Fibroblast of skin of back (primary cell): ENCODE measurements around the gene GSK3B.
"Not testable (repeated sequence)": the region's sequence is repeated elsewhere in the genome, so short reads cannot be mapped to it uniquely, and the experiment has no call there.

Experiments
- DNase-seq: peaks from one replicate; pipeline ENCODE4 v3.0.0-alpha.2; 2013

GSK3B gene

DNA sequence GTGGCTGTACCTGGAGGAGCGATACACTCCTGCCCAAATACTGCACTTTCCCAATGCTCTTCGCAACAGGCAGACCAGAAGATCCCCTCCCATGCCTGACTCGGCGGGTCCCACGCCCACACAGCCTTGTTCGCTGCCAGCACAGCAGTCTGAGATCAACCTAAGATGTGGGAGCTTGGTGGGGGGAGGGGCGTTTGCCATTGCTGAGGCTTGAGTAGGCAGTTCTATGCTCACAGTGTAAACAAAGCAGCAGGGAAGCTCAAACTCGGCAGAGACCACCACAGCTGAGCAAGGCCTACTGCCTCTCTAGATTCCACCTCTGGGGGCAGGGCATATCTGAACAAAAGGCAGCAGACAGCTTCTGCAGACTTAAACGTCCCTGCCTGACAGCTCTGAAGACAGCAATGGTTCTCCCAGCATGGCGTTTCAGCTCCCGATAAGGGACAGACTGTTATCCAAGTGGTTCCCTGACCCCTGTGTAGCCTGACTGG is 90.2 kb downstream of the GSK3B start:
- DNase-seq = peak; percentile 66

DNA sequence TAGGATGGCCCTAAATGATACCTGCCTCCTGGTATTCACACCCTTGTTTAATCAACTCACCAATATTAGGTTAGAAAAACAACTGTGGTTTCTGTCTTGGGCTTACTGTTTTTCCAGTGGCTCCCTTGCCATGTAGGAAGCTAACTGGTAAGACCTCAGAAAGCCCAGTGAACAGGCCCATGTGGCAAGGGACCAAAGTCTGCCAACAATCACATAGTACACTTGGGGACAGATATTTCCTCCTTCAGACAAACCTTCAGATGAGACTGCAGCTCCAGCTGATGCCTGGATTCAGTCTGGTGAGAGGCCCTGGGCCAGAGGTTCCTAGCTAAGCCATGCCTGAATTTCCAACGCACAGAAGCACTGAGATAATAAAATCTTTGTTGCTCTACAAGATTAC is 96.1 kb downstream of the GSK3B start:
- no peak for DNase-seq

GRCh38 chr3:119990888-119991287 is 103.4 kb downstream of the GSK3B start:
- peak; percentile 6 for DNase-seq

DNA sequence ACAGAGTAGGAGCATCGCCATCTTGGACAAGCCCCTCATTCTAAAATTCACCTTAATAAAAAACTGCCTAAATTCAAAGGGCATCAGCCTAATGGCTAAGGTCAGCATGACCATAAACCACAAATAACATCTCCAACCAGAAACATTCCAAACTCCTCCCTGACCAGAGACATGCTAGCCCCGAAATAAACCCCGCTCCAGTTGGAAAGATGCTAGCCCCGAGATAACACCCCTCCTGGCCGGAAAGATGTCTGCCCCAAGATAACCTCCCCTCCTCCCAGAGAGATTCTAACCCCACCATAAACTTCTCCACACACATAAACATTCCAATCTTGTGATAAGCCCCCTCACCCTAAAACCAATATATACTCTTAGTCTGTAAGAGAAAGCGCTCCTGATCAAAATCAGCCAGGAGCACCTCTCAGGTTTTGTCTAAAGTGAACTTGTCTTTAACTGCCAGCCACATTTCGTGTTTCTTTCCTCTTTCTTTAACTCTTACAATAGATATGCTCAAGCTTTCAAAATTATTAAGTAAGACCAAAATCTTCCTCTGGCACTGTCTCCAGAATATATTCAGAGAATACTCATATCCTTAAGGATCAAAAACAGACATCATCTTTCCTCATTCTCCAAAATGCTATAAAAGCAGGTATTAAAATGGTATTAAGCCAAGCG is 104.1 kb downstream of the GSK3B start:
- no peak for DNase-seq

GRCh38 chr3:119986812-119987211 is 107.4 kb downstream of the GSK3B start:
- DNase-seq = not testable (repeated sequence)

- DNase-seq = no peak
These were observed 112.9 kb downstream of the GSK3B start for GRCh38 chr3:119981386-119981785.

GRCh38 chr3:119978554-119979208 is 115.6 kb downstream of the GSK3B start:
- DNase-seq = no peak

- no peak for DNase-seq
These were observed 116.9 kb downstream of the GSK3B start for GRCh38 chr3:119977353-119977752.

- DNase-seq = no peak
These were observed 118.0 kb downstream of the GSK3B start for GRCh38 chr3:119976214-119976613.

DNA sequence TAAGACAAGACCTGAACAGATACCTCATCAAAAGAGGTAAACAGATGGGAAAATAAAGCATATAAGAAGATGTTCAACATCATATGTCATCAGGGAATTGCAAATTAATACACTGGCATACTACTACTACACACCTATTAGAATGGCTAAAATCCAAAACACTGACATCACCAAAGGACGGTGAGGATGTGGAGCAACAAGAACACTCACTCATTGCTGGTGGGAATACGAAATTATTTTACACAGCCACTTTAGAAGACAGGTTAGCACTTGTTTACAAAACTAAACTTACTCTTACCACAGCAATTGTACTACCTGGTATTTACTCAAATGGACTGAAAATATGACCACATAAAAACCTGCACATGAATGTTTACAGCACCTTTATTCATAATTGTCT is 119.6 kb downstream of the GSK3B start:
- DNase-seq = no peak

DNA sequence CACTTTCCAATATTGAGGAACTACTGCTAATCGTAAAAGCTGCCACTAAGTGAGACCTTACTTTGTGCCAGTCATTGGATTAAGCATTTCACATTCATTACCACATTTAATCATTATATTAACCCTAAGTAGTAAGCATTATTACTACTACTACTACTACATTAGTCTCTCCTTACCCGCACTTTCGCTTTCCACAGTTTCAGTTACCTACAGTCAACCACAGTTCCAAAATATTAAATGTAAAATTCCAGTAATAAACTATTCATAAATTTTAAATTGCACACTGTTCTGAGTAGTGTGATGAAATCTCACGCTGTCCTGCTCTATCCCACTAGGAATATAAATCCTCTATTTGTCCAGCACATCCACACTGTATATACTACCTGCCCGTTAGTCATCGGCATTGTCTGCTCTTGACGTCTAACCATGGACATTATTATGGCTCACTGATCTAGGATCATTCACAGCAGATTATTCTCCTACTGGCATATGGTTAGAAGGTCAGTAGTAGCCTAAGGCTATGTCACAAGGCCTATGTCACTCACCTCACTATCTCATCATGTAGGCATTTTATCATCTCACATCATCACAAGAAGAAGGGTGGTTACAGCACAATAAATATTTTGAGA is 121.1 kb downstream of the GSK3B start:
- no peak for DNase-seq

DNA sequence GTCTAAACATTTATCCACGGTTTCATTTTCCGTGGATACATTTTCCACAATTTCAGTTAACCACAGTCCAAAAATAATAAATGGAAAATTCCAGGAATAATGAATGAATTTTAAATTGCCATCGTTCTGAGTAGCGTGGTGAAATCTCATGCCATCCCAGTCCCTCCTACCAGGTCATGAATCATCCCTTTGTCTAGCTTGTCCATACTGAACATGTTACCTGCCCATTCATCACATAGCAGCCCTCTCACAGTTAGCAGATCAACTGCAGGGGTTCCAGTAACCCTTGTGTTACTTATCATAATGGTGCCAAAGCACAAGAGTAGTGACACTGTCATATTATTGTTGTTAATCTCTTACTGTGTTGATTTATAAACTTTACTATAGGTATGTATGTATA is 124.5 kb downstream of the GSK3B start:
- no peak for DNase-seq

DNA sequence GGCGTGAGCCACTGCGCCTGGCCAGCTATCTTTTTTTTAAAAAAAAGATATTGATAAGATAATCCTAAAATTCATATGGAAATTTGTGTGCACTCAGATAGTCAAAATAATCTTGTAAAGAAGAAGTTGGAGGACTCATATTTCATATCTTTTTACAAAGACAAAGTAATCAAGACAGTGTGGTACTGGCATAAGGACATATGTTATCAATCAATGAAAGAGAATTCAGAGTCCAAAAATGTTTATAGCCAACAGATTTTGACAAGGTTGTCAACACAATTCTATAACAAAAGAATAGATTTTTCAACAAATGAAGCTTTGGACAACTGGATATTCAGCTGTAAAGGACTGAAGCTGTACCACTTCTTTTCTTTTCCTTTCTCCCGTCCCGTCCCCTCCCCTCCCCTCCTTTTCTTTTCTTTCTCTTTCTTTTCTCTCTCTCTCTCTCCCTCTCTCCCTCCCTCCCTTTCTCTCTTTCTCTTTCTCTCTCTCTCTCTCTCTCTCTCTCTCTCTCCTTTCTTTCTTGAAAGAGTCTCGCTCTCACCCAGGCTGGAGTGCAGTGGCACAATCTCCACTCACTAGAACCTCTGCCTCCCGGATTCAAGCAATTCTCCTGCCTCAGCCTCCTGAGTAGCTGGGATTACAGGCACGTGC is 126.8 kb downstream of the GSK3B start:
- no peak for DNase-seq

- DNase-seq = no peak
These were observed 128.6 kb downstream of the GSK3B start for GRCh38 chr3:119965692-119966091.

DNA sequence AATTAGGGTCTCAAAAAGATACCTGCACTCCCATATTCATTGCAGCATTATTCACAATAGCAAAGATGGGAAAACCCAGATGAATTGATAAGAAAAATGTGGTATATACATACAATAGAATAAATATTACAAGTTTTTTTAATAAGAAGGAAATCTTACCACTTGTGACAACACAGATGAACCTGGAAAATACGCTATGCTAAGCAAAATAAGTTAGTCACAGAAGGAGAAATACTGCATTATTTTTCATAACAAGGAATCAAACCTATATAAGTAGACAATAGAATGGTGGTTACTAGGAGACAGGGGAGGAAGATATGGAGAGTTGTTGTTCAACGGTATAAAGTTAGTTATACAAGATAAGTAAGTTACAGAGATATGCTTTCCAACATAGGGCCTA is 130.0 kb downstream of the GSK3B start:
- DNase-seq = no peak

DNA sequence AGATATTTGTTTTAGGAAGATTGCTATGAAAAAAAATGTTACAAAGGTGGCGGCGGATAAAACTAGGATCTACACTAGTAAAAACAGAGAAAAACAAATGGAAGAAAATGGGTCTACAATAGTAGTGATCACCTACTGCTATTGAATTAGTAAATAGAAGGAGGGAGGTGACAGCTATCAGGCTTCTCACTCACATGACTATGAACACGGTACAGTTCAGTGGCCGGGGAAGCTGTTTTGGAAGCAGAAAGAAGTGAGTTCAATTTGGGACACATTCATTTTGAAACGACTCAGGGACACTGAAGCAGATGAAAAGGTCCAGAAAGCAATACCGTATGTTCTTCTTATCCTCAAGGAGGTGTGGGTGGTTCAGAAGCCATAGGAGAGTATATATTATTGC is 138.3 kb downstream of the GSK3B start:
- no peak for DNase-seq

- no peak for DNase-seq
These were observed 143.5 kb downstream of the GSK3B start for GRCh38 chr3:119950666-119951325.

DNA sequence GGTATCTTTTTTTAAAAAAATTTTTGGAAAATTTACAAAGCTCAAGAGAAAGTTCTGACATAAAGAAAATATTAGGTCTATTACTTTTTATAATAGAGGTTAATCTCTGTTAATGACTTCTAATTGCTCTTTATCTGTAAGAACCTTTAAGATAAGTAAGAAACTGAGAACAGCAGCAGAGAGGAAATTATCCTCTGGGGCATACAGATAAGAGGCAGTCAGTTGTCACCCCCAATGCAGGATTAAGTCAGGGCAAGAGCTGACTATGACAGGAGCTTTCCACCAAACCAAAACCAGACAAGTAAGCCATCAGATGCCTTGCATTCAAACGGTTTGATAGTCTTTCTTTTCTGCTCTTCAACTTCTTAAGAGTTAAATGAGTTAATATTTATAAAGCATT is 149.0 kb downstream of the GSK3B start:
- no peak for DNase-seq

DNA sequence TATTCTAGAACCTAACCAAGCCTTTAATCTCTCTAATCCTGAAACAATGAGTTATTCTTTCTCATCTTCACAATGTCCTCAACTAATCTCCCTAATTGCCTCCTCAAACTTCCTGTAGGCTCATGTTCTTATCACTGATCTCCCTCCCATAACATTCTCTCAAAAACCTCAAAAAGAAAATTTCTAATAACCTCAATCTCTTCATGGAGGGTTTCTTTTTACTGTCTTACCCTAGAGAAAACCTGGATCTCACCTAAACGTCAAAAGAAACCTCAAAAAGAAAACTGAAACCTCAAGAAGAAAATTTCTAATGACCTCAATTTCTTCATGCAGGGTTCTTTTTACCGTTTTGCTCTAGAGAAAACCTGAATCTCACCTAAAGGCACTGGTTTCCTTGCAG is 150.2 kb downstream of the GSK3B start:
- no peak for DNase-seq

DNA sequence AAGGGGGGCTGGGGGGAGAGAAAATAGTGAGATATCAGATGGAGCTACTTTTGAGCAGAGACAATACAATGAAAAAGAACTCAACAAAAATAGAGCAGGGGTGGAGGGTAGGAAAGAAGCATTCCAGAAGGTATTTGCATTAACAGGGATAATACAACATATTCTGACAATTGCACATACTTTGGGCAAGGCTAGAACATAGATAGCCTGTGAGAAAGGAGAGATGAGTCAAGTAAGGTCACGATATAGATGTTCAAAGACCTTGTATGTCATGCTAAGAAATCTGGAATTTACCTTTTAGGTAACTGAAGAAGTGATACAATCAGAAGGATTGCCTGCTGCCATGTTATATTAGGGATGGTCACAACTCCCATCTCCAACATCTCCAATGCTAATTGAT is 155.2 kb downstream of the GSK3B start:
- DNase-seq = peak; percentile 12

GRCh38 chr3:119937229-119937628 is 157.0 kb downstream of the GSK3B start:
- no peak for DNase-seq

GRCh38 chr3:119934249-119934648 is 160.0 kb downstream of the GSK3B start:
- DNase-seq = no peak

GRCh38 chr3:119933207-119933606 is 161.0 kb downstream of the GSK3B start:
- no peak for DNase-seq
